ENCODE results near the gene GPC1. TPM values are rescaled to one million over a fixed set of nuclear protein-coding genes. Genes with fewer than 3 reads are reported as not detected.

The GPC1 gene
- total and polyA plus RNA-seq, 2 of the 4 experiments (the other 2 are of a cell fraction), result 16.0 to 211 TPM

GRCh38 chr2:240517342-240517741 lies 81.9 kb downstream of the GPC1 start:
- no CpG with 5 or more reads among the region's 4 CpGs for WGBS, 2 experiments (ENCODE audit: extremely low coverage in 2 of 2, insufficient read length in 1 of 2)
- Histone ChIP-seq H2AK5ac (ENCODE audit: low read depth, low read length) (no peak overlapping the region), H3K4me3 (ENCODE audit: insufficient read depth, low read depth, low read length) (no peak overlapping the region), H2BK20ac (ENCODE audit: low read depth, low read length) (no peak overlapping the region), H3K56ac (ENCODE audit: extremely low read depth, insufficient read depth, low read length) (no peak overlapping the region), H4K8ac (ENCODE audit: low read depth in 2 of 2, low read length in 2 of 2) (no peak overlapping the region), H3K4me1 (ENCODE audit: control insufficient read depth, insufficient read depth, low read length) (peaks cover 1% of the 10 kb centered on the region; the same call in 1 of the 2 replicates), H3K4ac (ENCODE audit: low read depth, low read length) (no peak overlapping the region), H4K5ac (ENCODE audit: low read depth, low read length) (no peak overlapping the region), H2BK5ac (ENCODE audit: low read depth, low read length, poor library complexity, severe bottlenecking) (no peak overlapping the region), H3K27ac (ENCODE audit: insufficient read depth, low read length) (no peak overlapping the region), H3K79me1 (ENCODE audit: low read depth in 1 of 2, low read length in 2 of 2) (no peaks in the 10 kb centered on the region), H3K36me3 (ENCODE audit: control insufficient read depth, insufficient read depth, low read length) (no peaks in the 10 kb centered on the region), H3K9ac (ENCODE audit: low read depth, low read length) (no peak overlapping the region), H4K91ac (ENCODE audit: insufficient read depth, low read depth, low read length) (no peak overlapping the region), H4K20me1 (ENCODE audit: insufficient read depth, low read length) (0 out of 2 replicates have a peak, but pooled peaks cover 3% of the 10 kb centered on the region), H2AFZ (replicated peaks; ENCODE audit: low read length, poor library complexity) (no peak overlapping the region), H3K27me3 (ENCODE audit: control insufficient read depth, insufficient read depth, low read length) (no peaks in the 10 kb centered on the region), H3K18ac (ENCODE audit: low read depth, low read length) (no peak overlapping the region), H3K14ac (replicated peaks; ENCODE audit: low read depth, low read length) (no peak overlapping the region), H2BK15ac (ENCODE audit: low read depth, low read length) (no peak overlapping the region), H2BK120ac (ENCODE audit: low read depth, low read length) (no peak overlapping the region), H3K4me2 (ENCODE audit: low read depth, low read length) (no peak overlapping the region), H3K23ac (ENCODE audit: low read depth, low read length) (no peak overlapping the region), H2AK9ac (replicated peaks; ENCODE audit: low read depth, low read length, poor library complexity) (no peak overlapping the region), H3K9me3 (ENCODE audit: control insufficient read depth, insufficient read depth, low read length) (peaks cover 2% of the 10 kb centered on the region), H3K9me1 (ENCODE audit: insufficient read depth, low read length) (no peaks in the 10 kb centered on the region)
- DNase-seq, result no peak
- CTCF ChIA-PET, result no interaction called here
- intact Hi-C loops (cut with micrococcal nuclease) (no loop called here), dilution Hi-C loops (cut with HindIII; ENCODE audit: low sequenced_read_pairs, unreplicated experiment) (no loop called here), in situ Hi-C loops (cut with MboI; ENCODE audit: low sequenced_read_pairs) (loop anchor here (5.0 kb wide), 1 partner anchor 190 kb away; no protein-coding TSS in a partner anchor)
- POLR2A ChIA-PET (ENCODE audit: unreplicated experiment), result no interaction called here
- TF ChIP-seq CHD1 (IDR thresholded peaks at IDR 0.05; ENCODE audit: low read depth, low read length) (no peak), CEBPB (IDR thresholded peaks at IDR 0.05; ENCODE audit: low read depth, low read length) (no peak), MAFK (IDR thresholded peaks at IDR 0.05; ENCODE audit: low read depth, low read length) (no peak), MAZ (IDR thresholded peaks at IDR 0.05; ENCODE audit: borderline replicate concordance, low read depth, low read length) (no peak)
- BruUV-seq (replicated peaks), result no TSS peak
- no peak for ATAC-seq (ENCODE audit: low read depth)

Small RNAs within 50 kb of the gene (microRNA-seq; reads per million reads assigned to microRNA genes)
- gene MIR149 (ENCODE audit: insufficient read depth in 1 of 2, insufficient read length in 1 of 2, unreplicated experiment in 1 of 2), result 1,299 to 1,346 reads per million in 2 experiments

Small RNAs within 50 kb of the gene (small RNA-seq; reads per million reads assigned to genes)
- 6.2 to 1,167 (median 110) reads per million in 5 experiments for gene MIR149

Other genes with a start within 250 kb of the GPC1 start
- 2.9 and 3.3 TPM in 2 replicates for gene ANKMY1, start 122.3 kb downstream of the GPC1 start, total RNA-seq (2012; rRNA removed)
- 4.1 and 5.5 TPM in 2 replicates for gene ANKMY1, start 122.3 kb downstream of the GPC1 start, polyA plus RNA-seq (2012; rRNA removed)
- gene DUSP28, start 124.7 kb downstream of the GPC1 start, total RNA-seq (2012; rRNA removed), result 1.1 and 2.5 TPM in 2 replicates
- gene DUSP28, start 124.7 kb downstream of the GPC1 start, polyA plus RNA-seq (2012; rRNA removed), result 3.3 TPM in 2 replicates
- gene RNPEPL1, start 132.8 kb downstream of the GPC1 start, total RNA-seq (2012; rRNA removed), result 3.8 and 3.9 TPM in 2 replicates
- gene RNPEPL1, start 132.8 kb downstream of the GPC1 start, polyA plus RNA-seq (2012; rRNA removed), result 15.9 and 18.7 TPM in 2 replicates
- gene CAPN10, start 151.1 kb downstream of the GPC1 start, total RNA-seq (2012; rRNA removed), result 5.6 and 6.3 TPM in 2 replicates
- gene CAPN10, start 151.1 kb downstream of the GPC1 start, polyA plus RNA-seq (2012; rRNA removed), result 20.9 and 27.4 TPM in 2 replicates
- 0.28 TPM in 1 of 2 replicates, not detected in the other for gene GPR35, start 189.8 kb downstream of the GPC1 start, total RNA-seq (2012; rRNA removed)
- 0.31 and 0.42 TPM in 2 replicates for gene GPR35, start 189.8 kb downstream of the GPC1 start, polyA plus RNA-seq (2012; rRNA removed)
- not detected in 2 replicates for gene AQP12B, start 247.2 kb downstream of the GPC1 start, total RNA-seq (2012; rRNA removed)
- not detected in 2 replicates for gene AQP12B, start 247.2 kb downstream of the GPC1 start, polyA plus RNA-seq (2012; rRNA removed)